HAP-1 (cell line): ENCODE results near the gene CA10.

Source experiments
- DNase-seq, 2 experiments: peaks; one replicate each; pipeline ENCODE4 v3.0.0-alpha.2; 2016 to 2020; ENCODE audit warnings: low spot score in 2 of 2
- H3K27me3 ChIP-seq: fragments of 250-450 bp; sonication (Bioruptor Pico); 2 replicates; pipeline ENCODE4 v1.5.1; 2020; ENCODE audit warnings: low read depth, mild to moderate bottlenecking, moderate library complexity
- H3K36me3 ChIP-seq: fragments of 250-450 bp; sonication (Bioruptor Pico); replicated peaks from 2 replicates; pipeline ENCODE4 v1.5.1; 2020; ENCODE audit warnings: mild to moderate bottlenecking
- H3K4me1 ChIP-seq: fragments of 250-450 bp; sonication (Bioruptor Pico); 2 replicates; pipeline ENCODE4 v1.5.1; 2020; ENCODE audit warnings: mild to moderate bottlenecking
- H3K4me3 ChIP-seq: fragments of 250-450 bp; sonication (Bioruptor Pico); 2 replicates; pipeline ENCODE4 v1.5.1; 2020; ENCODE audit warnings: mild to moderate bottlenecking, moderate library complexity
- H3K9me3 ChIP-seq: fragments of 250-450 bp; sonication (Bioruptor Pico); 2 replicates; pipeline ENCODE4 v1.5.1; 2020; ENCODE audit warnings: mild to moderate bottlenecking, moderate library complexity
- in situ Hi-C: fragments of 300-500 bp; cut with MboI; formaldehyde crosslinking; loops from 3 replicates; pipeline ENCODE4 v1.14.3; 2020; ENCODE audit warnings: low sequenced_read_pairs, inconsistent platforms, mixed read lengths

Gene CA10

DNA sequence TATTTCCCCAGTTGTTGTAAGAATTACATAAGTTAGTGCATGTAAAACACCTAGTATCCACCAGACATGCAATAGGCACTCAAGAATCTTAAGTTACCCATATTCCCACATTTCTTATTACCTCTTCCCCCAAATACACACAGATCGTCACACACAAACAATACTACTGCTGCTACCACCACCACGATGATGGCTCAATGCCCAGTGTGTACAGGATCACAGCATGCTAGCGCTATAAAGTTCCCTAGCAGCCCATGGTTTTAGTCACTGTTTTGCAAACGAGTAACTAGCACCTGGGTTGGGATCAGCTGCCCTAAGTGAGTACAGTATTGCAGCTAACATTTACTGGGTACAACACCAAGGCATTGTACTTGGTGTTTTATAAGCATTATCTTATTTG, 486.4 kb downstream of the CA10 start:
- in situ Hi-C loops, result no loop called here
- Histone ChIP-seq H3K27me3 (no peaks in the 10 kb centered on the region), H3K36me3 (no peaks in the 10 kb centered on the region), H3K9me3 (no peaks in the 10 kb centered on the region), H3K4me1 (no peaks in the 10 kb centered on the region), H3K4me3 (no peak overlapping the region)
- no peak for DNase-seq

GRCh38 chr17:51670899-51671298, 487.6 kb downstream of the CA10 start:
- no peak for DNase-seq
- Histone ChIP-seq H3K36me3 (no peaks in the 10 kb centered on the region), H3K9me3 (no peaks in the 10 kb centered on the region), H3K4me1 (no peaks in the 10 kb centered on the region), H3K27me3 (no peaks in the 10 kb centered on the region; the same call in 1 of the 2 replicates), H3K4me3 (no peak overlapping the region)
- in situ Hi-C loops, result no loop called here

DNA sequence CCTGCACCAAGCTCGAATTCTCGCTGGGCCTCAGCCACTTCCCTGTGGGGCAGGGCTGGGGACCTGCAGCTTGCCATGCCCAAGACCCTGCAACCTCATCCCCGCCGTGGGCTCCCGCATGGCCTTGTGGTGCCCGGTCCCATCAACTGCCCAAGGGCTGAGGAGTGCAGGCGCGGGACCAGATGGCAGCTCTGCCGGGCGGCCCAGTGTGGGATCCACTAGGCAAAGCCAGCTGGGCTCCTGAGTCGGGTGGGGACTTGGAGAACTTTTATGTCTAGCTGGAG, 489.6 kb downstream of the CA10 start:
- Histone ChIP-seq H3K36me3 (no peaks in the 10 kb centered on the region), H3K9me3 (no peaks in the 10 kb centered on the region), H3K4me3 (no peak overlapping the region), H3K4me1 (no peaks in the 10 kb centered on the region), H3K27me3 (no peaks in the 10 kb centered on the region; the same call in 1 of the 2 replicates)
- in situ Hi-C loops, result no loop called here
- no peak for DNase-seq

- in situ Hi-C loops, result no loop called here
- DNase-seq, result no peak
- no peaks in the 10 kb centered on the region for H3K4me1 ChIP-seq
- H3K4me3 ChIP-seq, result no peak overlapping the region
- no peaks in the 10 kb centered on the region; the same call in 1 of the 2 replicates for H3K27me3 ChIP-seq
- H3K9me3 ChIP-seq, result no peaks in the 10 kb centered on the region
- H3K36me3 ChIP-seq, result no peaks in the 10 kb centered on the region
Observed at GRCh38 chr17:51668155-51668962, 490.2 kb downstream of the CA10 start.

DNA sequence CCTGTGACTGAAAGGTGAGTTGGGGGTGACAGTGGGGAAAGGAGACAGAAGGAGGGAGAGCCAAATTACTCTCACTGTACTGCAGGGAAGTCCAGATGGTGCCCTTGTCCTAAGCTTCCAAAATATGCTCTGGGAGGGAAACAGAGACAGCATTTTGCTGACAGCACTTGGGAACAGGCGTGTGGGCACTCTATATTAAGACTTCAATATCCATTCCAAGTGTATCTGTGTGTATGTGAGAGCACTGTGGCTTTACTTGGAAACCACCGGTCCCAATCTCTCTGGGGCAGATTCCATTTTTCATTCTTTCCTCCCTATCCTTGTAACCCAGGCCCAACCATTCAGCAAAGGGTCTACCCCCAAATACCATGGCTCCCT, 490.8 kb downstream of the CA10 start:
- in situ Hi-C loops, result no loop called here
- DNase-seq, result no peak

DNA sequence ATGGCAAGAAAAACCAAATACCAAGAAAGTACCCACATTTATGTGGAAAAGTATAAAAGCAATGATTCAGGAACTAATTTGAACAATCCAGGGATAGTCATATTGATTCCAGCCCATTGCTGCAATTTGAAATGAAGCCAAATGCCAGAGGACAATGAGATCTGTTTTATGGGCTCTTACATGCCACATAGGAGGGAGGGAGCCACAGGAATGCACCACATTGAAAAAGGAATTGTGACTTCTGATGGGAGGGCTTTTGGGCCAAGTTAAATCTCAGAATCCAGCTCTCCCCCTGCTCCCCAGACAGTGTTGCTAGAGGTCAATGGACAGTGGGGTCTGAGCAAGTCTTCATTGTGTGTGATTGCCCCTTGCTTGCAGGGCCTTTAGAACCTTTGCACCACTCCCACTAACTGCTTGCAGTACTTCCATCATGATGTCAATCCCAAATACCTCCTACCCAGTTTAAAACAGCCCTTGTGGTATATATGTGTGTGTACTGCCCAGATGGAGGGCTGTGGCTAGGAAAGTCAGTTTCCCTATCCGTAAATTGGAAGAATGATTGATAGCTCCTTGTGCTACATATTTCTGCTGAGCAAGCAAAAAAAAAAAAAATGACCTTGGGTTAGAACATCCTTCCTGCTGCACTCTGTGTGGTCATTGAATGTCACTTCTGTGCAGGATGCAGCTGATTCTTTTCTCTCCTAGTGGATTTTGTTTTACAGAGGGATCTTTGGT, 491.4 kb downstream of the CA10 start:
- in situ Hi-C loops, result no loop called here
- DNase-seq, result no peak
- Histone ChIP-seq H3K9me3 (no peaks in the 10 kb centered on the region), H3K36me3 (no peaks in the 10 kb centered on the region), H3K27me3 (no peaks in the 10 kb centered on the region; the same call in 1 of the 2 replicates), H3K4me1 (no peaks in the 10 kb centered on the region), H3K4me3 (no peak overlapping the region)

More for the DNA sequence above, 490.8 kb downstream of the CA10 start:
- H3K36me3 ChIP-seq, result no peaks in the 10 kb centered on the region
- H3K4me1 ChIP-seq, result no peaks in the 10 kb centered on the region
- no peaks in the 10 kb centered on the region; the same call in 1 of the 2 replicates for H3K27me3 ChIP-seq
- no peaks in the 10 kb centered on the region for H3K9me3 ChIP-seq
- H3K4me3 ChIP-seq, result no peak overlapping the region

DNA sequence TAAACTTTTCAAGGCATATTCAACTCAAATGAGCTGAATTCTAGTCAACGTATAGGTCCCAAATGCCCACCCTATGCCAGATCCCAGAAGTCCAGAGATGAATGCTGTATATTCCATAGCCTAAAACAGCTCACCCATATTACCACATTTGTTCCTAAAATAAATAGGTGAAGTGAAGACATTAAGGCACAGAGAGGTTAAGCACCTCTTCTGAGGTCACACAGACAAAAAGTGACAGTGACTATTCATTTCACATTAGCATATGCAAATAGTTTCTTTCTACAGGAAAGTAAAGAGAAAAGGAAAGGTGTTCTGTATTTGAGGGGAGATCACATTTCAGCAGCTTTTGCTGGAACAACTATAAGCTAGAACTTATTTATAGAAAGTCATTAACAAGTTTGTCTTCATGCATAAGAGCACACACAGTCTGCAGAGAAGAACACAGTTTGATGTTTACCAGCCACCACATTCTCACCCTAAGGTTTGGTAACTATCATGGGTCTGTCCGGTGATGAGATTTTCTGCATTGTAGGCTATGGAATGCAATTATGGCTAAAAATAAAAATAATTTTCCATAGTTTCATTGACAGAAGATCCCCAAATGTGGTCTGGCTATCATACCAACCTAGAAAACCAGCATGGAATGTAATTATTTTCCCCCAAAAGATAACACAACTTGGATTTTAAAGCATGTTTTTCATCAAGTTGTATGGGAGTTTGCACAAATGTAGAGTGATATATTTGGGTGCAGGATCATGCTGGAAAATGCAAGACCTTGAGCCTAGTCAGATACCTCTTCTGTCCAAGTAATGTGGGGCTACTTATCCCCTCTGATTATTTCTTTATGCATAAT, 496.1 kb downstream of the CA10 start:
- Histone ChIP-seq H3K9me3 (no peaks in the 10 kb centered on the region), H3K4me3 (no peak overlapping the region), H3K4me1 (no peaks in the 10 kb centered on the region), H3K27me3 (no peaks in the 10 kb centered on the region; the same call in 1 of the 2 replicates), H3K36me3 (no peaks in the 10 kb centered on the region)
- DNase-seq, result no peak
- in situ Hi-C loops, result no loop called here

- no peak for DNase-seq
- Histone ChIP-seq H3K4me1 (no peaks in the 10 kb centered on the region), H3K9me3 (no peaks in the 10 kb centered on the region), H3K27me3 (no peaks in the 10 kb centered on the region), H3K36me3 (no peaks in the 10 kb centered on the region), H3K4me3 (no peak overlapping the region)
- in situ Hi-C loops, result no loop called here
Observed at GRCh38 chr17:51661403-51661802, 497.1 kb downstream of the CA10 start.

GRCh38 chr17:51660266-51660665, 498.2 kb downstream of the CA10 start:
- Histone ChIP-seq H3K9me3 (no peaks in the 10 kb centered on the region), H3K36me3 (no peaks in the 10 kb centered on the region), H3K4me1 (no peaks in the 10 kb centered on the region), H3K27me3 (no peaks in the 10 kb centered on the region), H3K4me3 (no peak overlapping the region)
- in situ Hi-C loops, result no loop called here
- no peak for DNase-seq

DNA sequence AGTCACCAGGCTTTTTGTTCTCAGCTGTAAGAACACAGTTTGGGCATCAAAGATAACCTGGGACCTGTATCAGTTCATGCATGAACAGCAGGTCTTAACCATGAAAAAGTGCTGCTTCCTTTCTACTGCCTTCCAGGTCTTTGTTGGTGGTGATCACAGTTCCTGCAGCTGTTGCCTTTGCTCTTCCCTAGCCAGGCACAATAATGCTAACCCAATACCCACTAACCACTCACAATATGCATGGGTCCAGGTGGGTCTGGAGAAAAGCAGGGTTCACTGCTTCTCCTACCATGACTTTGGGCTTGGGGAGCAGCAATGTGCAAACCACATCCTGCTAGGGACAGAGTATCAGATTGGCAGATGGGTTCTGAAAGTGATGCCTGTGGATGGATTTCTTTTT, 501.3 kb downstream of the CA10 start:
- Histone ChIP-seq H3K36me3 (no peaks in the 10 kb centered on the region), H3K9me3 (no peaks in the 10 kb centered on the region), H3K4me1 (no peaks in the 10 kb centered on the region), H3K4me3 (no peak overlapping the region), H3K27me3 (no peaks in the 10 kb centered on the region)
- no peak for DNase-seq
- in situ Hi-C loops, result no loop called here

DNA sequence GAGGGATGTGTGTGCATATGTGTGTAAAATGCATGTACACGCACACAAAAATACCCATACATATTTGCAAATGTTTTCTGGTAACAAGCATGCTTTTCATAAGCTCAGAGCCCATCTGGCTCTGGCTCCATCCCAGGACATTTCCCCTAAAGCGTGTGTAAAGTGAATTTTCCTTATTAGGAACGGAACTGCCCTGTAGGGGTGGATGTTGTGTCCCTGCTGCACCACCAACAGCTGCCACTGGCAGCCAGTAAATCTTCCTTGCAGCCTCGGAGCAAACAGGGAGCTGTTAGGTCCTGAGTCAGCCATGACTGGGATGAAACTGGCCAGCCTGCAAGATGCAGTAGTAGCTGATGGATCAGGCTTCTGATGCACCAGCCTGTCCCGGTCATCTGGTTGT, 504.6 kb downstream of the CA10 start:
- no peaks in the 10 kb centered on the region for H3K9me3 ChIP-seq
- H3K4me3 ChIP-seq, result no peak overlapping the region
- H3K27me3 ChIP-seq, result no peaks in the 10 kb centered on the region
- no peaks in the 10 kb centered on the region for H3K4me1 ChIP-seq
- no peak for DNase-seq
- in situ Hi-C loops, result no loop called here
- no peaks in the 10 kb centered on the region for H3K36me3 ChIP-seq

DNA sequence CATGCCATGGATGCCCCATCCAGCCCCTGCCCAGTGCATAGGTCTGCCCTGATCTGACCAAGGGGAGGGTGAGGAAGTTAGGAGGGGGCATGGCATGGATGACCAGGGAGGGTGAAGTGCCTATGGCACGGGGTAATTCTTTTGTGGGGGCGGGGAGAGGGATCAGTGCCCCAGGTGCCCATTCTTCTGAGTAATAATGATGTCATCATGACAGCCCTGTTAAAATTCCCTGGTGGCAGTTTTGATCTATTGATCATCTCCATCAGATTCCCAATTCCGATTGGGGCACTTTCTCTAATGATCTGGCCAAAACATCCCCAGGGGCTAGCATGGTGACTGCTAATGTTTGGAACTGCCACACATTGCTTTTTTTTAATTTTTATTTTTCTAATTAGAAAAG, 506.0 kb downstream of the CA10 start:
- Histone ChIP-seq H3K4me3 (no peak overlapping the region), H3K36me3 (no peaks in the 10 kb centered on the region), H3K27me3 (no peaks in the 10 kb centered on the region), H3K9me3 (no peaks in the 10 kb centered on the region), H3K4me1 (no peaks in the 10 kb centered on the region)
- DNase-seq, result no peak
- in situ Hi-C loops, result no loop called here

GRCh38 chr17:51651513-51652298, 506.8 kb downstream of the CA10 start:
- H3K9me3 ChIP-seq, result no peaks in the 10 kb centered on the region
- H3K36me3 ChIP-seq, result no peaks in the 10 kb centered on the region
- in situ Hi-C loops, result no loop called here
- no peak overlapping the region for H3K4me3 ChIP-seq
- no peaks in the 10 kb centered on the region for H3K4me1 ChIP-seq
- no peak for DNase-seq
- H3K27me3 ChIP-seq, result no peaks in the 10 kb centered on the region
